OCI-LY1 (cell line): ENCODE results near the gene IP6K3.

Source experiments
- EZH2 ChIP-seq: fragments of 200-600 bp; sonication (generic), shearing (Covaris generic); IDR thresholded peaks from 2 replicates; pipeline ENCODE4 v1.8.0; 2017; ENCODE audit warnings: borderline replicate concordance, mixed run types, mild to moderate bottlenecking, antibody characterized with exemption, low read length, moderate library complexity, mixed read lengths
- TF ChIP-seq, protein P1 (sequence below): fragments of 200-600 bp; sonication (generic), shearing (Covaris generic); IDR thresholded peaks from 2 replicates; pipeline ENCODE4 v1.5.1; 2017; ENCODE audit warnings: mild to moderate bottlenecking, antibody characterized with exemption, low read length, moderate library complexity, mixed read lengths

DNA sequence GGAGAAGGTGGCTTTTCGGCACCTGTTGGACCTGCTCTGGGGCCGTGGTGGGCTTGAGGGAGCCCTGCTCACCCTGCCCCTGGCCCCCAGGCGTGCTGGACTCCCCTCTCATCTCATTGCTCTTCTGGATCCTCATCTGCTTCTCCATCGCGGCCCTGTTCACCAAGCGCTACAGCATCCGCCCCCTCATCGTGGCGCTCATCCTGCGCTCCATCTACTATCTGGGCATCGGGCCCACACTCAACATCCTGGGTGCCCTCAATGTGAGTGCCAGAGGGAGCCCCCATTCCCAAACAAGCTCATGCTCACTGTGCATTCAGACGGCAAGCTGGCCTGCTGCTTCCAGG, 57.6 kb downstream of the IP6K3 start:
- TF ChIP-seq EZH2, result no peak
- TF ChIP-seq, protein P1, sequence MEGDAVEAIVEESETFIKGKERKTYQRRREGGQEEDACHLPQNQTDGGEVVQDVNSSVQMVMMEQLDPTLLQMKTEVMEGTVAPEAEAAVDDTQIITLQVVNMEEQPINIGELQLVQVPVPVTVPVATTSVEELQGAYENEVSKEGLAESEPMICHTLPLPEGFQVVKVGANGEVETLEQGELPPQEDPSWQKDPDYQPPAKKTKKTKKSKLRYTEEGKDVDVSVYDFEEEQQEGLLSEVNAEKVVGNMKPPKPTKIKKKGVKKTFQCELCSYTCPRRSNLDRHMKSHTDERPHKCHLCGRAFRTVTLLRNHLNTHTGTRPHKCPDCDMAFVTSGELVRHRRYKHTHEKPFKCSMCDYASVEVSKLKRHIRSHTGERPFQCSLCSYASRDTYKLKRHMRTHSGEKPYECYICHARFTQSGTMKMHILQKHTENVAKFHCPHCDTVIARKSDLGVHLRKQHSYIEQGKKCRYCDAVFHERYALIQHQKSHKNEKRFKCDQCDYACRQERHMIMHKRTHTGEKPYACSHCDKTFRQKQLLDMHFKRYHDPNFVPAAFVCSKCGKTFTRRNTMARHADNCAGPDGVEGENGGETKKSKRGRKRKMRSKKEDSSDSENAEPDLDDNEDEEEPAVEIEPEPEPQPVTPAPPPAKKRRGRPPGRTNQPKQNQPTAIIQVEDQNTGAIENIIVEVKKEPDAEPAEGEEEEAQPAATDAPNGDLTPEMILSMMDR, result no peak
